ENCODE results near the gene TMC5. TPM values are rescaled to one million over a fixed set of nuclear protein-coding genes. Genes with fewer than 3 reads are reported as not detected.

TMC5 gene
- total RNA-seq, 4 donors from 2014 or later = 0.19 TPM; not detected in 3

- in situ Hi-C loops (cut with MboI; ENCODE audit: low sequenced_read_pairs in 4 of 4) (loop anchor here (10.0 to 25.0 kb wide), 2 partner anchors 423 to 721 kb away; partner anchors contain the start of gene RPS15A (in 1 of the 4)), intact Hi-C loops (cut with DNase I; ENCODE audit: low total_unique reads) (no loop called here)
- DNase-seq (no peak), ATAC-seq (no peak)
- peaks cover 6 to 56% of the 10 kb centered on the region in 2 donors for H3K36me3 ChIP-seq
- H3K27ac ChIP-seq = no peak overlapping the region
- no peak overlapping the region for H3K4me3 ChIP-seq
- H3K4me1 ChIP-seq = no peaks in the 10 kb centered on the region
- TF ChIP-seq POLR2A (IDR thresholded peaks at IDR 0.05) (no peak), CTCF (IDR thresholded peaks at IDR 0.05 in 4 of 5, conservative IDR thresholded peaks at IDR 0.05 in 1 of 5) (no peak)
- no peaks in the 10 kb centered on the region for H3K27me3 ChIP-seq
- no peaks in the 10 kb centered on the region for H3K9me3 ChIP-seq
Observed at GRCh38 chr16:19507867-19508266, 90.2 kb downstream of the TMC5 start.

GRCh38 chr16:19512297-19512696 lies 94.6 kb downstream of the TMC5 start:
- Histone ChIP-seq H3K27me3 (no peaks in the 10 kb centered on the region), H3K9me3 (no peaks in the 10 kb centered on the region), H3K27ac (no peak overlapping the region), H3K4me1 (no peaks in the 10 kb centered on the region), H3K4me3 (no peak overlapping the region), H3K36me3 (peaks cover 3 to 53% of the 10 kb centered on the region in 2 donors)
- DNase-seq = no peak
- intact Hi-C loops (cut with DNase I; ENCODE audit: low total_unique reads) = no loop called here
- in situ Hi-C loops (cut with MboI; ENCODE audit: low sequenced_read_pairs in 4 of 4) = loop anchor here in 1 of 4 donors (10.0 to 25.0 kb wide), 2 partner anchors 427 to 725 kb away; partner anchors contain the start of gene RPS15A
- TF ChIP-seq POLR2A (IDR thresholded peaks at IDR 0.05) = no peak
- TF ChIP-seq CTCF (IDR thresholded peaks at IDR 0.05 in 4 of 5, conservative IDR thresholded peaks at IDR 0.05 in 1 of 5) = no peak
- no peak for ATAC-seq

GRCh38 chr16:19513377-19514053 lies 95.8 kb downstream of the TMC5 start:
- intact Hi-C loops (cut with DNase I; ENCODE audit: low total_unique reads) (no loop called here), in situ Hi-C loops (cut with MboI; ENCODE audit: low sequenced_read_pairs in 4 of 4) (loop anchor here in 1 of 4 donors (10.0 to 25.0 kb wide), 2 partner anchors 429 to 726 kb away; partner anchors contain the start of gene RPS15A)
- H3K36me3 ChIP-seq = peaks cover 3 to 49% of the 10 kb centered on the region in 2 donors
- ATAC-seq (no peak), DNase-seq (no peak)
- no peak for TF ChIP-seq CTCF (IDR thresholded peaks at IDR 0.05 in 4 of 5, conservative IDR thresholded peaks at IDR 0.05 in 1 of 5)
- no peak for TF ChIP-seq POLR2A (IDR thresholded peaks at IDR 0.05)
- no peak overlapping the region for H3K27ac ChIP-seq
- no peaks in the 10 kb centered on the region for H3K9me3 ChIP-seq
- no peaks in the 10 kb centered on the region for H3K27me3 ChIP-seq
- no peaks in the 10 kb centered on the region for H3K4me1 ChIP-seq
- H3K4me3 ChIP-seq = no peak overlapping the region

- intact Hi-C loops (cut with DNase I; ENCODE audit: low total_unique reads) = no loop called here
- no peak for DNase-seq
- Histone ChIP-seq H3K27me3 (no peaks in the 10 kb centered on the region), H3K27ac (no peak overlapping the region), H3K4me3 (no peak overlapping the region), H3K9me3 (no peaks in the 10 kb centered on the region), H3K36me3 (peaks cover 0 to 33% of the 10 kb centered on the region in 2 donors), H3K4me1 (peaks cover 8 to 11% of the 10 kb centered on the region in 2 donors)
- ATAC-seq = no peak
- in situ Hi-C loops (cut with MboI; ENCODE audit: low sequenced_read_pairs in 4 of 4) = loop anchor here in 1 of 4 donors (10.0 to 25.0 kb wide), 2 partner anchors 431 to 728 kb away; partner anchors contain the start of gene RPS15A
- TF ChIP-seq CTCF (IDR thresholded peaks at IDR 0.05 in 4 of 5, conservative IDR thresholded peaks at IDR 0.05 in 1 of 5) (no peak), POLR2A (IDR thresholded peaks at IDR 0.05) (no peak)
Observed at GRCh38 chr16:19515757-19516156, 98.1 kb downstream of the TMC5 start.

Measured in gastrocnemius medialis (tissue), 4 donors.